Fibroblast of lung (primary cell): ENCODE measurements around the gene TMEM116.

ENCODE experiments used
- CTCF ChIP-seq, 2 donors: IDR thresholded peaks in 1 of 2; conservative IDR thresholded peaks in 1 of 2; 1 replicate in 1 of 2; 2 replicates in 1 of 2; pipeline ENCODE4 v1.5.1; 2011 to 2012; ENCODE audit warnings: low read length in 2 of 2, control low read depth in 1 of 2, inconsistent platforms in 1 of 2, low read depth in 1 of 2, mild to moderate bottlenecking in 1 of 2
- EZH2 ChIP-seq: IDR thresholded peaks from 2 replicates; pipeline ENCODE4 v1.5.1; 2012; ENCODE audit warnings: low read length, control low read depth, mild to moderate bottlenecking; ENCODE audit errors: missing control alignments

GRCh38 chr12:112017041-112017440 lies 4.1 kb upstream of the TMEM116 start:
- TF ChIP-seq CTCF (conservative IDR thresholded peaks at IDR 0.05 in 1 of 2, IDR thresholded peaks at IDR 0.05 in 1 of 2; ENCODE audit: low read depth in 1 of 2, low read length in 2 of 2) (no peak), EZH2 (no peak)
